Bronchial epithelial cell (primary cell): ENCODE measurements around the gene PRF1. TPM values are rescaled to one million over a fixed set of nuclear protein-coding genes. Genes with fewer than 3 reads are reported as not detected.

Experiments used
- DNase-seq: peaks from one replicate; pipeline ENCODE4 v3.0.0-alpha.2; 2010; ENCODE audit warnings: low read depth
- FAIRE-seq: peaks from 2 replicates; lab custom pipeline; 2011; peaks lifted over from hg19 to GRCh38; lab: Jason Lieb, UNC
- H3K27me3 ChIP-seq: 2 replicates; pipeline ENCODE4 v1.5.1; 2011; ENCODE audit warnings: low read length; ENCODE audit not compliant: control insufficient read depth, insufficient read depth
- H3K36me3 ChIP-seq: 2 replicates; pipeline ENCODE4 v1.5.1; 2011; ENCODE audit warnings: low read length; ENCODE audit not compliant: control insufficient read depth, insufficient read depth
- H3K4me3 ChIP-seq: 2 replicates; pipeline ENCODE4 v1.5.1; 2011; ENCODE audit warnings: mild to moderate bottlenecking, low read depth, low read length, control low read depth
- CTCF ChIP-seq: IDR thresholded peaks from 2 replicates; pipeline ENCODE4 v1.5.1; 2011; ENCODE audit warnings: mild to moderate bottlenecking, moderate library complexity, low read length, control low read depth, inconsistent platforms; ENCODE audit not compliant: insufficient read depth, severe bottlenecking
- total RNA-seq: library from RNA; depleted of rRNA; stranded (reverse); fragments of >200 nt; gene quantifications from 2 replicates; pipeline ENCODE4 v1.2.1, GENCODE V29; 2014

The PRF1 gene
- total RNA-seq, 1 donor from 2014 or later, result not detected

- no peaks in the 10 kb centered on the region for H3K27me3 ChIP-seq
- no peaks in the 10 kb centered on the region for H3K36me3 ChIP-seq
- no peak for TF ChIP-seq CTCF
- H3K4me3 ChIP-seq, result no peak overlapping the region
- DNase-seq, result no peak
- no peak for FAIRE-seq
These were observed 1.6 kb upstream of the PRF1 start for GRCh38 chr10:70604106-70604505.

- no peaks in the 10 kb centered on the region for H3K36me3 ChIP-seq
- no peak for TF ChIP-seq CTCF
- DNase-seq, result no peak
- no peak overlapping the region for H3K4me3 ChIP-seq
- no peaks in the 10 kb centered on the region for H3K27me3 ChIP-seq
- FAIRE-seq, result no peak
These were observed 884 bp upstream of the PRF1 start for GRCh38 chr10:70603449-70603801.

GRCh38 chr10:70601746-70602145, 795 bp downstream of the PRF1 start:
- DNase-seq (no peak), FAIRE-seq (no peak)
- Histone ChIP-seq H3K36me3 (no peaks in the 10 kb centered on the region), H3K4me3 (no peak overlapping the region), H3K27me3 (no peaks in the 10 kb centered on the region)
- TF ChIP-seq CTCF, result no peak

- no peaks in the 10 kb centered on the region for H3K36me3 ChIP-seq
- no peak overlapping the region for H3K4me3 ChIP-seq
- no peaks in the 10 kb centered on the region for H3K27me3 ChIP-seq
- FAIRE-seq, result no peak
- no peak for DNase-seq
- no peak for TF ChIP-seq CTCF
These were observed 1.8 kb downstream of the PRF1 start for GRCh38 chr10:70600512-70601395.

- TF ChIP-seq CTCF, result no peak
These were observed 2.8 kb downstream of the PRF1 start for GRCh38 chr10:70599791-70600190.

More at GRCh38 chr10:70599791-70600190, 2.8 kb downstream of the PRF1 start:
- FAIRE-seq (no peak), DNase-seq (no peak)
- Histone ChIP-seq H3K4me3 (no peak overlapping the region), H3K27me3 (no peaks in the 10 kb centered on the region), H3K36me3 (no peaks in the 10 kb centered on the region)
